Measurements from ENCODE around the gene GUCY1A1. TPM values are rescaled to one million over a fixed set of nuclear protein-coding genes. Genes with fewer than 3 reads are reported as not detected.
A peak's percentile ranks its signal among the peaks of the same experiment; 100 is the strongest.

Gene GUCY1A1
- polyA plus RNA-seq, 1 donor from 2014 or later: 13.6 TPM

GRCh38 chr4:155676430-155676825 lies 9.8 kb downstream of the GUCY1A1 start:
- no peaks in the 10 kb centered on the region for H3F3A ChIP-seq (ENCODE audit: insufficient read depth, low read length, poor library complexity, severe bottlenecking)
- no peak overlapping the region for H3K4me3 ChIP-seq (ENCODE audit: low read length)
- H3K9ac ChIP-seq (ENCODE audit: low read length): no peak overlapping the region
- no peak overlapping the region for H3K4me2 ChIP-seq (ENCODE audit: low read length)
- no peaks in the 10 kb centered on the region for H3K27me3 ChIP-seq (ENCODE audit: insufficient read depth, low read depth, low read length)
- no peak overlapping the region for H2AFZ ChIP-seq (ENCODE audit: low read depth, low read length)
- H3K79me2 ChIP-seq (replicated peaks; ENCODE audit: insufficient read depth, low read length): no peaks in the 10 kb centered on the region
- TF ChIP-seq MXI1 (conservative IDR thresholded peaks at IDR 0.05; ENCODE audit: poor library complexity, severe bottlenecking) (no peak), EZH2 (IDR thresholded peaks at IDR 0.05; ENCODE audit: borderline replicate concordance, insufficient read depth, low read length, poor library complexity, severe bottlenecking) (no peak), RAD21 (conservative IDR thresholded peaks at IDR 0.05) (no peak), TAF1 (IDR thresholded peaks at IDR 0.05; ENCODE audit: low read depth) (no peak), REST (IDR thresholded peaks at IDR 0.05; ENCODE audit: borderline replicate concordance) (no peak), CTCF (IDR thresholded peaks at IDR 0.05; ENCODE audit: poor library complexity, severe bottlenecking) (no peak), POLR2AphosphoS5 (IDR thresholded peaks at IDR 0.05) (peak; percentile 52), SMC3 (conservative IDR thresholded peaks at IDR 0.05; ENCODE audit: poor library complexity) (no peak), EP300 (conservative IDR thresholded peaks at IDR 0.05; ENCODE audit: poor library complexity, severe bottlenecking) (peak; percentile 29)
- H3K27ac ChIP-seq (ENCODE audit: low read length): peak overlapping the region; percentile 19
- H3K9me2 ChIP-seq (ENCODE audit: insufficient read depth, low read length): no peaks in the 10 kb centered on the region
- H4K20me1 ChIP-seq (ENCODE audit: insufficient read depth): no peaks in the 10 kb centered on the region
- no peaks in the 10 kb centered on the region for H3K9me3 ChIP-seq (ENCODE audit: low read length)
- no peaks in the 10 kb centered on the region for H3K36me3 ChIP-seq (ENCODE audit: insufficient read depth, low read length)

- no peaks in the 10 kb centered on the region for H3K36me3 ChIP-seq (ENCODE audit: insufficient read depth, low read length)
- no peaks in the 10 kb centered on the region for H3K79me2 ChIP-seq (replicated peaks; ENCODE audit: insufficient read depth, low read length)
- no peaks in the 10 kb centered on the region for H4K20me1 ChIP-seq (ENCODE audit: insufficient read depth)
- no peak overlapping the region for H3K27ac ChIP-seq (ENCODE audit: low read length)
- no peak overlapping the region for H3K4me2 ChIP-seq (ENCODE audit: low read length)
- no peak overlapping the region for H3K4me3 ChIP-seq (ENCODE audit: low read length)
- no peaks in the 10 kb centered on the region for H3K9me3 ChIP-seq (ENCODE audit: low read length)
- no peaks in the 10 kb centered on the region for H3F3A ChIP-seq (ENCODE audit: insufficient read depth, low read length, poor library complexity, severe bottlenecking)
- no peak overlapping the region for H3K9ac ChIP-seq (ENCODE audit: low read length)
- TF ChIP-seq SMC3 (conservative IDR thresholded peaks at IDR 0.05; ENCODE audit: poor library complexity) (no peak), EZH2 (IDR thresholded peaks at IDR 0.05; ENCODE audit: borderline replicate concordance, insufficient read depth, low read length, poor library complexity, severe bottlenecking) (no peak), TAF1 (IDR thresholded peaks at IDR 0.05; ENCODE audit: low read depth) (no peak), POLR2AphosphoS5 (IDR thresholded peaks at IDR 0.05) (no peak), RAD21 (conservative IDR thresholded peaks at IDR 0.05) (no peak), REST (IDR thresholded peaks at IDR 0.05; ENCODE audit: borderline replicate concordance) (no peak), MXI1 (conservative IDR thresholded peaks at IDR 0.05; ENCODE audit: poor library complexity, severe bottlenecking) (no peak), EP300 (conservative IDR thresholded peaks at IDR 0.05; ENCODE audit: poor library complexity, severe bottlenecking) (no peak), CTCF (IDR thresholded peaks at IDR 0.05; ENCODE audit: poor library complexity, severe bottlenecking) (no peak)
- H3K27me3 ChIP-seq (ENCODE audit: insufficient read depth, low read depth, low read length): no peaks in the 10 kb centered on the region
- H2AFZ ChIP-seq (ENCODE audit: low read depth, low read length): no peak overlapping the region
- H3K9me2 ChIP-seq (ENCODE audit: insufficient read depth, low read length): no peaks in the 10 kb centered on the region
Observed at GRCh38 chr4:155678011-155678410, 11.4 kb downstream of the GUCY1A1 start.

Data from neural cell (in vitro differentiated cells).